ENCODE measurements around the gene EMILIN2. TPM values are rescaled to one million over a fixed set of nuclear protein-coding genes. Genes with fewer than 3 reads are reported as not detected.
A peak's percentile ranks its signal among the peaks of the same experiment; 100 is the strongest.

EMILIN2 gene
- total RNA-seq, 1 experiment from 2014 or later: 20.0 TPM

DNA sequence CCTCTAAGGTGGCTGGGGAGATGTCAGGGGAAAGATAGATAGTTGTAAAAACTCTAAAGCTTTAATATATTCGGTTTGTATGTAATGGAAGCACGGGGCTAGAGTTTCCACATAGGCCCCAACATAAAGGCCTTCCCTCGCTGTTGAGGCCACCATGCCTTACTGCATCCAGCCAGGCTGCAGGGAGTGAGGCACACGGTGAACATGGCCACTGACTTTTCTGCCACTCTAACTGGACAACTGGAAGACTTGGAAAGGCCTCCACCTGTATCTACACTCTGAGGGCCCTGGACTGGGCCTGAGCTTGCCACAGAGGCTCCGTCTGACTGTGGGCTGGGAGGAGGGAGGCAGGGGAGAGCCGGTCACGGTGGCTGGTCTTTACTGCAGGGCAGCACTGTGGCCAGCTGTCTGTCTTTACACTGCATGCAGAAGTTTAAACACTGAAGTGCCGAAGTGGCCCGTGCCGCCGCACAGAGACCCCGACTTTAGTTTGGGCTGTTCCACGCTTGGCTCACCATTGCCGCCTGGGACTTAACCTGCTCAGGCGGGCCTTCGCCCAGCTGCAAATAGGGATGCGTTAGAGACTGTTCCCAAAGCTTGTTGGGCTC is 66.7 kb downstream of the EMILIN2 start:
- H3K4me1 Mint-ChIP-seq: peaks cover 30 to 34% of the 10 kb centered on the region in 2 experiments

More for the DNA sequence above, 66.7 kb downstream of the EMILIN2 start:
- no peak overlapping the region for H3K4me2 ChIP-seq (ENCODE audit: insufficient read depth, insufficient read length, low read length)
- no peak overlapping the region for H3K9ac ChIP-seq (ENCODE audit: extremely low read depth, insufficient read length, low read length)
- no peak overlapping the region for H4K91ac ChIP-seq (ENCODE audit: insufficient read length, low read depth, low read length)
- H2AFZ ChIP-seq (ENCODE audit: low read length): no peak overlapping the region
- TF ChIP-seq, protein P1, sequence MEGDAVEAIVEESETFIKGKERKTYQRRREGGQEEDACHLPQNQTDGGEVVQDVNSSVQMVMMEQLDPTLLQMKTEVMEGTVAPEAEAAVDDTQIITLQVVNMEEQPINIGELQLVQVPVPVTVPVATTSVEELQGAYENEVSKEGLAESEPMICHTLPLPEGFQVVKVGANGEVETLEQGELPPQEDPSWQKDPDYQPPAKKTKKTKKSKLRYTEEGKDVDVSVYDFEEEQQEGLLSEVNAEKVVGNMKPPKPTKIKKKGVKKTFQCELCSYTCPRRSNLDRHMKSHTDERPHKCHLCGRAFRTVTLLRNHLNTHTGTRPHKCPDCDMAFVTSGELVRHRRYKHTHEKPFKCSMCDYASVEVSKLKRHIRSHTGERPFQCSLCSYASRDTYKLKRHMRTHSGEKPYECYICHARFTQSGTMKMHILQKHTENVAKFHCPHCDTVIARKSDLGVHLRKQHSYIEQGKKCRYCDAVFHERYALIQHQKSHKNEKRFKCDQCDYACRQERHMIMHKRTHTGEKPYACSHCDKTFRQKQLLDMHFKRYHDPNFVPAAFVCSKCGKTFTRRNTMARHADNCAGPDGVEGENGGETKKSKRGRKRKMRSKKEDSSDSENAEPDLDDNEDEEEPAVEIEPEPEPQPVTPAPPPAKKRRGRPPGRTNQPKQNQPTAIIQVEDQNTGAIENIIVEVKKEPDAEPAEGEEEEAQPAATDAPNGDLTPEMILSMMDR (conservative IDR thresholded peaks at IDR 0.05): no peak
- no peaks in the 10 kb centered on the region for H3K27me3 ChIP-seq (ENCODE audit: insufficient read depth, low read length)
- no peaks in the 10 kb centered on the region for H3K79me2 ChIP-seq (ENCODE audit: insufficient read depth, low read length)
- H3K4me3 Mint-ChIP-seq: no peak overlapping the region
- H4K20me1 ChIP-seq (ENCODE audit: control insufficient read depth, insufficient read depth, insufficient read length): no peaks in the 10 kb centered on the region
- H3K18ac ChIP-seq (ENCODE audit: insufficient read length, low read depth, low read length): no peak overlapping the region
- no peak overlapping the region for H3K27ac ChIP-seq (ENCODE audit: insufficient read length, low read depth, low read length)
- no peak overlapping the region for H4K8ac ChIP-seq (replicated peaks; ENCODE audit: insufficient read length, low read depth, low read length)
- peaks cover 8% of the 10 kb centered on the region; the same call in 1 of the 2 replicates for H3K4me1 ChIP-seq (ENCODE audit: insufficient read depth, low read length)
- H3K79me1 ChIP-seq (ENCODE audit: insufficient read depth, low read depth, low read length, poor library complexity, severe bottlenecking): no peaks in the 10 kb centered on the region
- no peak overlapping the region for H3K56ac ChIP-seq (ENCODE audit: insufficient read length, low read depth, low read length)
- H3K14ac ChIP-seq (ENCODE audit: insufficient read depth, low read length): no peak overlapping the region
- H2BK20ac ChIP-seq (ENCODE audit: low read depth, low read length, poor library complexity, severe bottlenecking): no peak overlapping the region
- no peak overlapping the region for H2BK15ac ChIP-seq (ENCODE audit: low read depth, low read length)
- no peak overlapping the region for H2BK120ac ChIP-seq (ENCODE audit: low read depth, low read length, poor library complexity, severe bottlenecking)
- no peak overlapping the region for H3K4ac ChIP-seq (ENCODE audit: low read depth, low read length)
- no peaks in the 10 kb centered on the region for H3K23me2 ChIP-seq (ENCODE audit: insufficient read length, low read depth, low read length, poor library complexity, severe bottlenecking)
- H2BK12ac ChIP-seq (ENCODE audit: insufficient read length, low read depth, low read length): no peak overlapping the region
- peaks cover 9 to 67% (median 55%) of the 10 kb centered on the region in 3 experiments; a peak in 6 of 7 replicates for H3K36me3 Mint-ChIP-seq (ENCODE audit: insufficient read depth in 1 of 3, low read depth in 3 of 3)
- H3K9me3 ChIP-seq (ENCODE audit: control insufficient read depth, low read depth, low read length): no peaks in the 10 kb centered on the region
- no peak overlapping the region for H2AK5ac ChIP-seq (ENCODE audit: insufficient read length, low read length)
- H2BK5ac ChIP-seq (ENCODE audit: insufficient read length, low read length): no peak overlapping the region
- DNase-seq: peak; percentile 24
- no CpG with 5 or more reads among the region's 17 CpGs for WGBS (ENCODE audit: extremely low coverage, insufficient read length, low lambda C conversion rate)
- no peak overlapping the region for H3T11ph ChIP-seq (ENCODE audit: low read length)
- H3K27me3 Mint-ChIP-seq (ENCODE audit: low read depth): peaks cover 3% of the 10 kb centered on the region; the same call in 1 of the 2 replicates
- H3K23ac ChIP-seq (ENCODE audit: insufficient read length, low read depth, low read length): no peak overlapping the region
- no peak overlapping the region for H4K5ac ChIP-seq (ENCODE audit: insufficient read length, low read depth, low read length)
- no peaks in the 10 kb centered on the region for H3K9me3 Mint-ChIP-seq
- H3K27ac Mint-ChIP-seq: peak overlapping the region in 2 of 3 experiments; percentile 27 to 71; a peak in 3 of 7 replicates
